ENCODE measurements around the gene PTPRM. TPM values are rescaled to one million over a fixed set of nuclear protein-coding genes. Genes with fewer than 3 reads are reported as not detected.

The PTPRM gene
- total RNA-seq, 1 experiment from 2014 or later = 6.2 TPM

DNA sequence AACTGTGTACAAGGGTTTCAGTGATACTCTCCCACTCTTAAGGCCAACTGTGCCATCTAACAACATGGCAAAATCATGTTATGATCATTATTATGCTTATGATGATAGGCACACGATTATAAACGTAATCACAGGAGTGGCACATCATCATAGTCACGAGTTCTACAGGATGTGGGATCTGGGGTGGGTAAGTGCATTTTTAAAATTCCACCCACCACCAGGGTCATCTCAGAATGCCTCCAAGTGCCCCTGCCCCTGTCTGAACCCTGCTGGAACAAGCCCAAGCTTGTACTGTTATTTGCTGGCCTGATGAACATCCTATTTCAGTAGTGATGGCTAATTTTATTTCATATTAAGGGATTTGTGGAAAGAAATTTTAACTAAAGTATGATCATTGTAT lies 117.8 kb downstream of the PTPRM start:
- Histone ChIP-seq H2BK120ac (ENCODE audit: low read depth, low read length, poor library complexity, severe bottlenecking) (no peak overlapping the region), H3K9ac (ENCODE audit: extremely low read depth, insufficient read length, low read length) (no peak overlapping the region), H3K4ac (ENCODE audit: low read depth, low read length) (no peak overlapping the region), H3K18ac (ENCODE audit: insufficient read length, low read depth, low read length) (no peak overlapping the region), H2BK5ac (ENCODE audit: insufficient read length, low read length) (no peak overlapping the region), H3T11ph (ENCODE audit: low read length) (no peak overlapping the region), H3K4me2 (ENCODE audit: insufficient read depth, insufficient read length, low read length) (no peak overlapping the region), H4K8ac (replicated peaks; ENCODE audit: insufficient read length, low read depth, low read length) (no peak overlapping the region), H2BK12ac (ENCODE audit: insufficient read length, low read depth, low read length) (no peak overlapping the region), H4K91ac (ENCODE audit: insufficient read length, low read depth, low read length) (no peak overlapping the region), H3K79me1 (ENCODE audit: insufficient read depth, low read depth, low read length, poor library complexity, severe bottlenecking) (no peaks in the 10 kb centered on the region), H3K23ac (ENCODE audit: insufficient read length, low read depth, low read length) (no peak overlapping the region), H3K23me2 (ENCODE audit: insufficient read length, low read depth, low read length, poor library complexity, severe bottlenecking) (no peaks in the 10 kb centered on the region), H3K4me1 (ENCODE audit: insufficient read depth, low read length) (peaks cover 4% of the 10 kb centered on the region; the same call in 1 of the 2 replicates), H3K56ac (ENCODE audit: insufficient read length, low read depth, low read length) (no peak overlapping the region), H3K27ac (ENCODE audit: insufficient read length, low read depth, low read length) (no peak overlapping the region), H4K20me1 (ENCODE audit: control insufficient read depth, insufficient read depth, insufficient read length) (no peaks in the 10 kb centered on the region), H4K5ac (ENCODE audit: insufficient read length, low read depth, low read length) (no peak overlapping the region), H3K9me3 (ENCODE audit: control insufficient read depth, low read depth, low read length) (no peaks in the 10 kb centered on the region), H2AFZ (ENCODE audit: low read length) (no peak overlapping the region), H3K79me2 (ENCODE audit: insufficient read depth, low read length) (no peaks in the 10 kb centered on the region), H2BK15ac (ENCODE audit: low read depth, low read length) (no peak overlapping the region), H2AK5ac (ENCODE audit: insufficient read length, low read length) (no peak overlapping the region), H3K14ac (ENCODE audit: insufficient read depth, low read length) (no peak overlapping the region), H2BK20ac (ENCODE audit: low read depth, low read length, poor library complexity, severe bottlenecking) (no peak overlapping the region), H3K27me3 (ENCODE audit: insufficient read depth, low read length) (no peaks in the 10 kb centered on the region)
- H3K9me3 Mint-ChIP-seq = no peaks in the 10 kb centered on the region
- TF ChIP-seq CTCF (conservative IDR thresholded peaks at IDR 0.05) = no peak
- H3K27ac Mint-ChIP-seq = no peak overlapping the region
- no peak overlapping the region for H3K4me3 Mint-ChIP-seq
- no peak for DNase-seq
- H3K36me3 Mint-ChIP-seq (ENCODE audit: insufficient read depth in 1 of 3, low read depth in 3 of 3) = no peaks in the 10 kb centered on the region
- peaks cover 9 to 12% of the 10 kb centered on the region in 2 experiments; a peak in 3 of 4 replicates for H3K4me1 Mint-ChIP-seq
- peaks cover 3% of the 10 kb centered on the region; the same call in 1 of the 2 replicates for H3K27me3 Mint-ChIP-seq (ENCODE audit: low read depth)
- WGBS (ENCODE audit: extremely low coverage, insufficient read length, low lambda C conversion rate) = no CpG with 5 or more reads among the region's 3 CpGs
